ENCODE measurements around the gene GALNT10.

GRCh38 chr5:154242964-154243376 is 52.4 kb downstream of the GALNT10 start:
- TF ChIP-seq CTCF (IDR thresholded peaks at IDR 0.05) (no peak), POLR2A (IDR thresholded peaks at IDR 0.05) (no peak)

Measured in lower leg skin (tissue), 3 donors.